Calu3 (cell line): ENCODE data around the gene TNNI3K. TPM values are rescaled to one million over a fixed set of nuclear protein-coding genes. Genes with fewer than 3 reads are reported as not detected.

Source experiments
- BruUV-seq: library from RNA; stranded (reverse); fragments of 400-500 nt; replicated peaks from 2 replicates; lab custom pipeline; 2021; lab: Mats Ljungman, UMichigan
- CTCF ChIA-PET: fragments of 300-600 bp; sonication (Branson Sonifier 250); formaldehyde crosslinking; loops from one replicate; lab custom pipeline; 2022; ENCODE audit warnings: antibody characterized with exemption; lab: Charles Lee
- DNase-seq: peaks from one replicate; pipeline ENCODE4 v3.0.0; 2022
- H3K27ac Mint-ChIP-seq: one replicate; pipeline ENCODE4 v1.8.0; 2022; ENCODE audit warnings: mixed read lengths; ENCODE audit not compliant: unreplicated experiment
- H3K27me3 Mint-ChIP-seq: one replicate; pipeline ENCODE4 v1.8.0; 2022; ENCODE audit warnings: mixed read lengths; ENCODE audit not compliant: unreplicated experiment
- H3K36me3 Mint-ChIP-seq: one replicate; pipeline ENCODE4 v1.8.0; 2022; ENCODE audit warnings: mild to moderate bottlenecking, moderate library complexity, mixed read lengths; ENCODE audit not compliant: insufficient read depth, unreplicated experiment
- H3K4me1 Mint-ChIP-seq: one replicate; pipeline ENCODE4 v1.8.0; 2022; ENCODE audit warnings: mild to moderate bottlenecking, low read depth, mixed read lengths; ENCODE audit not compliant: unreplicated experiment
- H3K4me3 Mint-ChIP-seq: one replicate; pipeline ENCODE4 v1.8.0; 2022; ENCODE audit warnings: mild to moderate bottlenecking, low read depth, moderate library complexity, mixed read lengths; ENCODE audit not compliant: unreplicated experiment
- H3K9me3 Mint-ChIP-seq: one replicate; pipeline ENCODE4 v1.8.0; 2022; ENCODE audit warnings: low read depth, mixed read lengths; ENCODE audit not compliant: unreplicated experiment
- CTCF ChIP-seq: fragments of 200-600 bp; IDR thresholded peaks from one replicate; pipeline ENCODE4 v1.8.0; 2022; ENCODE audit warnings: antibody characterized with exemption; ENCODE audit not compliant: unreplicated experiment
- intact Hi-C: fragments of 100-400 bp; cut with micrococcal nuclease; formaldehyde crosslinking; loops from one replicate; pipeline ENCODE4 v1.10.0; 2022; ENCODE audit not compliant: unreplicated experiment
- total RNA-seq: library from RNA; stranded (reverse); gene quantifications from 2 replicates; pipeline ENCODE4 v1.2.3, GENCODE V29; 2022

TNNI3K gene
- total RNA-seq, 1 experiment from 2014 or later: not detected

GRCh38 chr1:74464037-74464436, 228.8 kb downstream of the TNNI3K start:
- Mint-ChIP-seq H3K27me3 (no peaks in the 10 kb centered on the region), H3K36me3 (no peaks in the 10 kb centered on the region), H3K4me1 (no peaks in the 10 kb centered on the region), H3K27ac (no peak overlapping the region), H3K4me3 (no peak overlapping the region), H3K9me3 (peaks cover 2% of the 10 kb centered on the region)
- DNase-seq: no peak
- no peak for TF ChIP-seq CTCF
- CTCF ChIA-PET: no interaction called here
- intact Hi-C loops: loop anchor here (10.0 kb wide), 1 partner anchor 269 kb away; the partner anchor contains the start of genes FPGT and LRRIQ3
- BruUV-seq: no TSS peak

- H3K27ac Mint-ChIP-seq: no peak overlapping the region
Measured at GRCh38 chr1:74465193-74465681, 230.1 kb downstream of the TNNI3K start.

GRCh38 chr1:74467786-74468377, 232.7 kb downstream of the TNNI3K start:
- Mint-ChIP-seq H3K36me3 (no peaks in the 10 kb centered on the region), H3K27ac (no peak overlapping the region), H3K9me3 (no peaks in the 10 kb centered on the region), H3K4me3 (no peak overlapping the region), H3K27me3 (no peaks in the 10 kb centered on the region), H3K4me1 (no peaks in the 10 kb centered on the region)
- BruUV-seq: no TSS peak
- DNase-seq: no peak
- TF ChIP-seq CTCF: no peak
- intact Hi-C loops: loop anchor here (2.0 to 10.0 kb wide), 4 partner anchors 221 to 627 kb away; partner anchors contain the start of genes FPGT and LRRIQ3
- CTCF ChIA-PET: interaction anchor here (0.6 kb wide), 1 partner anchor 109 kb away, joined by 3 read pairs; no protein-coding TSS in a partner anchor

More at GRCh38 chr1:74465193-74465681, 230.1 kb downstream of the TNNI3K start:
- no peak for TF ChIP-seq CTCF
- no peak for DNase-seq
- intact Hi-C loops: loop anchor here (5.0 to 10.0 kb wide), 2 partner anchors 270 to 463 kb away; partner anchors contain the start of genes FPGT and LRRIQ3
- no peak overlapping the region for H3K4me3 Mint-ChIP-seq
- H3K9me3 Mint-ChIP-seq: no peaks in the 10 kb centered on the region
- no peaks in the 10 kb centered on the region for H3K36me3 Mint-ChIP-seq
- no peaks in the 10 kb centered on the region for H3K27me3 Mint-ChIP-seq
- BruUV-seq: no TSS peak
- no peaks in the 10 kb centered on the region for H3K4me1 Mint-ChIP-seq
- CTCF ChIA-PET: interaction anchor here (0.6 kb wide), 1 partner anchor 1416 kb away, joined by 3 read pairs; no protein-coding TSS in a partner anchor

GRCh38 chr1:74468982-74469603, 233.9 kb downstream of the TNNI3K start:
- DNase-seq: no peak
- TF ChIP-seq CTCF: no peak
- Mint-ChIP-seq H3K27ac (no peak overlapping the region), H3K9me3 (no peaks in the 10 kb centered on the region), H3K36me3 (no peaks in the 10 kb centered on the region), H3K4me3 (no peak overlapping the region), H3K4me1 (no peaks in the 10 kb centered on the region), H3K27me3 (no peaks in the 10 kb centered on the region)
- intact Hi-C loops: loop anchor here (2.0 to 10.0 kb wide), 4 partner anchors 220 to 628 kb away; partner anchors contain the start of genes FPGT and LRRIQ3
- CTCF ChIA-PET: interaction anchor here (0.6 to 1.0 kb wide), 2 partner anchors 184 to 629 kb away, joined by 4 read pairs; no protein-coding TSS in a partner anchor
- no TSS peak for BruUV-seq
